ENCODE results near the gene KAZN. TPM values are rescaled to one million over a fixed set of nuclear protein-coding genes. Genes with fewer than 3 reads are reported as not detected.
A peak's percentile ranks its signal among the peaks of the same experiment; 100 is the strongest.

The KAZN gene
- total and polyA plus RNA-seq, 3 donors from 2014 or later = 12.1 to 14.6 (median 13.8) TPM

DNA sequence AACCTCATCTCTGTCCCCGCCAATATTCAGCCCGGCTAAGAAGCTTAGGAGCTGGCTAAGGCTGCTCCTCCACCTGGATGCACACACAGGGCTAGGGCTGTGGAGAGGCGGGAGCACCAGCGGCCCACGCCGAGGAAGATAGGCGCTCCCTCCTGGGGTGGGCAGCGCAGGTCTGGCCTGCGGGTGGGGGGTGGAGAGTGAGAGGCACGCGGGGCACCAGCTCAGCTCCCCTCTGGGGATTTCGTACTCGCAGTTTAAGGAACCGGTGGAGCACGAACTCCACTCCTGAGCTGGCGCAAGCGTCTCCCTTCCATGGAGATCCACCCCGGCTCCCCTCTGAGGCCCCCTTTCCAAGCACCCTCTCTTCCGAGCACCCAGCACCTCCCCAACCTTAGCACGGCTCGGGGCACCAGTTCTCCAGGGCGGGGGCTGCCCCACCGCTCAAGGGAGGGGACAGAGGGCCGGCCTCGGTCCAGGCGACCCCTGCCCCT is 433 bp upstream of the KAZN start:
- TF ChIP-seq CTCF (IDR thresholded peaks at IDR 0.05) (no peak), POLR2A (IDR thresholded peaks at IDR 0.05) (no peak)
- intact Hi-C loops (cut with DNase I; ENCODE audit: low total_unique reads) = no loop called here
- WGBS, 2 donors = 0 to 2% methylated on average over 3 to 25 of the region's 26 CpGs
- no peak for DNase-seq
- H3K27me3 ChIP-seq = no peaks in the 10 kb centered on the region
- no peak overlapping the region for H3K27ac ChIP-seq
- H3K4me1 ChIP-seq = peaks cover 7% of the 10 kb centered on the region
- H3K36me3 ChIP-seq (ENCODE audit: low read depth, missing control alignments) = no peaks in the 10 kb centered on the region
- H3K9me3 ChIP-seq = no peaks in the 10 kb centered on the region
- peak overlapping the region; percentile 41 to 64 for H3K4me3 ChIP-seq

- peak; percentile 19 for DNase-seq
- Histone ChIP-seq H3K36me3 (ENCODE audit: low read depth, missing control alignments) (no peaks in the 10 kb centered on the region), H3K27ac (no peak overlapping the region), H3K27me3 (no peaks in the 10 kb centered on the region), H3K9me3 (no peaks in the 10 kb centered on the region), H3K4me1 (peaks cover 7% of the 10 kb centered on the region), H3K4me3 (peak overlapping the region; percentile 41 to 64)
- TF ChIP-seq POLR2A (IDR thresholded peaks at IDR 0.05) = no peak
- no peak for TF ChIP-seq CTCF (IDR thresholded peaks at IDR 0.05)
- intact Hi-C loops (cut with DNase I; ENCODE audit: low total_unique reads) = no loop called here
- 0 to 1% methylated on average over 5 to 43 of the region's 43 CpGs for WGBS, 2 donors
These were observed 802 bp downstream of the KAZN start for GRCh38 chr1:14599183-14599791.

GRCh38 chr1:14599800-14600199 is 1.3 kb downstream of the KAZN start:
- H3K27ac ChIP-seq = no peak overlapping the region
- no peak for TF ChIP-seq POLR2A (IDR thresholded peaks at IDR 0.05)
- TF ChIP-seq CTCF (IDR thresholded peaks at IDR 0.05) = no peak

DNA sequence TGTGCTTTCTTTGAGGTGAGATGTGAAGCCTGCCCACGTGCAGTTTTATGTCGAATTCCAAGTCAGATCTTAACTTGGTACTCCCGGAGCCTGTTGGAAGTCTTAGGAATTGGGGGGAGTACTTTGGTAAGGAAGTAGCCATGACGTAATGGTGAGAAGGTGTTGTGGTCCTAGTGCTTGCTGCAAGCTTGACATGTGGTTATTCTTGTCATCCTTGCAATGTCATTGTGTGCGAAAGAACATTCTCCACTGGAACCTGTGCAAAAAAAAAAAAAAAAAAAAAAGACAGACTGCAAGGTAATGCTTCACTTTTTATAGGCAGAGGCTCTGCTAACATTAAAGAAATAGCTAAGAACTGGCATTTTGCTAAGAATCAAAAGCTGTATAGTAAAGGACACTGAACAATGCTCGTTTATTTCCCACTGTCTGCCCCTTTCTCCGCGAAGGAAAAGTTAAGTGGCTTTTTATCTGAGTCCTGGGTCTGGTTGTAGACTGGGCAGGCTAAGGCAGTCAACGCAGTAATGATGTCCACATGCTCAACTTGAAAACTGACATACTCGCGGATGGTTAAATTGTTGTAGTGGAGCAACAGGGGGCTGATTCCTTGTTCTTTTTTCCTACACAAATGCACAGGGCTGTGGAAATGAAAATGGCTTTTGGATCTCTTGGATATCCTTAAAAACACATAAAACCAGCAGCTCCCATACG is 2.1 kb downstream of the KAZN start:
- no peaks in the 10 kb centered on the region for H3K27me3 ChIP-seq
- H3K9me3 ChIP-seq = no peaks in the 10 kb centered on the region
- no peak overlapping the region for H3K4me3 ChIP-seq
- H3K27ac ChIP-seq = no peak overlapping the region
- intact Hi-C loops (cut with DNase I; ENCODE audit: low total_unique reads) = no loop called here
- no peak for DNase-seq
- H3K36me3 ChIP-seq (ENCODE audit: low read depth, missing control alignments) = no peaks in the 10 kb centered on the region
- H3K4me1 ChIP-seq = peaks cover 7% of the 10 kb centered on the region
- WGBS, 2 donors = 59 to 62% methylated on average over 12 of the region's 12 CpGs
- TF ChIP-seq POLR2A (IDR thresholded peaks at IDR 0.05) (no peak), CTCF (IDR thresholded peaks at IDR 0.05) (no peak)

More at GRCh38 chr1:14599800-14600199, 1.3 kb downstream of the KAZN start:
- WGBS, 2 donors = 39 to 41% methylated on average over 6 of the region's 6 CpGs
- Histone ChIP-seq H3K27me3 (no peaks in the 10 kb centered on the region), H3K36me3 (ENCODE audit: low read depth, missing control alignments) (no peaks in the 10 kb centered on the region), H3K4me1 (peaks cover 7% of the 10 kb centered on the region), H3K9me3 (no peaks in the 10 kb centered on the region), H3K4me3 (peak overlapping the region in 1 of 2 donors; percentile 64)
- no peak for DNase-seq
- intact Hi-C loops (cut with DNase I; ENCODE audit: low total_unique reads) = no loop called here

Measured in testis (tissue), 3 donors.